Tibial artery (tissue), 4 donors: ENCODE results near the gene MYBBP1A.

Source experiments
- DNase-seq, 2 donors: peaks; one replicate each; pipeline ENCODE4 v3.0.0-alpha.2; 2019
- H3K27ac ChIP-seq, 2 donors: fragments of 200-600 bp; sonication (generic) in 1 of 2; 1 replicate in 1 of 2; 2 replicates in 1 of 2; pipeline ENCODE4 v1.5.1; 2018 to 2019; ENCODE audit warnings: mild to moderate bottlenecking in 1 of 2
- H3K27me3 ChIP-seq, 2 donors: fragments of 200-600 bp; sonication (generic) in 1 of 2; one replicate each; pipeline versions ENCODE4 v1.5.1 to v1.6.0; 2016 to 2019
- H3K36me3 ChIP-seq, 3 donors: fragments of 200-600 bp; sonication (generic) in 2 of 3; one replicate each; pipeline ENCODE4 v1.5.1; 2016 to 2019; ENCODE audit warnings: mild to moderate bottlenecking in 2 of 3
- H3K4me1 ChIP-seq, 4 donors: fragments of 200-600 bp; sonication (generic) in 2 of 4; 1 replicate in 3 of 4; 2 replicates in 1 of 4; pipeline ENCODE4 v1.5.1; 2016 to 2019
- H3K4me3 ChIP-seq, 2 donors: fragments of 200-600 bp; sonication (generic) in 1 of 2; 1 replicate in 1 of 2; 2 replicates in 1 of 2; pipeline ENCODE4 v1.5.1; 2018 to 2019; ENCODE audit warnings: mild to moderate bottlenecking in 2 of 2
- H3K9me3 ChIP-seq, 3 donors: fragments of 200-600 bp; sonication (generic) in 1 of 3; one replicate each; pipeline ENCODE4 v1.5.1; 2016 to 2019
- CTCF ChIP-seq, 2 experiments: fragments of 200-600 bp in 1 of 2; fragments of 450-650 bp in 1 of 2; IDR thresholded peaks; one replicate each; pipeline ENCODE4 v1.5.1; 2017 to 2019; ENCODE audit warnings: antibody characterized with exemption in 2 of 2, mild to moderate bottlenecking in 1 of 2, moderate library complexity in 1 of 2
- intact Hi-C: fragments of 100-400 bp; cut with DNase I; formaldehyde crosslinking; loops from one replicate; pipeline ENCODE4 v1.15.0; 2023; ENCODE audit warnings: low total_unique reads

The MYBBP1A gene

GRCh38 chr17:4544135-4544950 lies 10.8 kb downstream of the MYBBP1A start:
- Histone ChIP-seq H3K27me3 (no peaks in the 10 kb centered on the region), H3K4me3 (no peak overlapping the region), H3K36me3 (peaks cover 63 to 100% (median 85%) of the 10 kb centered on the region in 3 donors), H3K27ac (no peak overlapping the region), H3K9me3 (no peaks in the 10 kb centered on the region), H3K4me1 (peaks cover 0 to 17% (median 0%) of the 10 kb centered on the region in 4 donors)
- no peak for TF ChIP-seq CTCF (IDR thresholded peaks at IDR 0.05)
- intact Hi-C loops: loop anchor here (10.0 kb wide), 1 partner anchor 120 kb away; no protein-coding TSS in a partner anchor
- DNase-seq: no peak

- intact Hi-C loops: loop anchor here (10.0 kb wide), 1 partner anchor 119 kb away; no protein-coding TSS in a partner anchor
- no peak for TF ChIP-seq CTCF (IDR thresholded peaks at IDR 0.05)
- no peak for DNase-seq
- Histone ChIP-seq H3K9me3 (no peaks in the 10 kb centered on the region), H3K27me3 (no peaks in the 10 kb centered on the region), H3K4me3 (no peak overlapping the region), H3K4me1 (peaks cover 0 to 20% (median 2%) of the 10 kb centered on the region in 4 donors), H3K27ac (no peak overlapping the region), H3K36me3 (peaks cover 56 to 100% (median 85%) of the 10 kb centered on the region in 3 donors)
Measured at GRCh38 chr17:4543557-4544026, 11.6 kb downstream of the MYBBP1A start.

GRCh38 chr17:4542726-4543191 lies 12.4 kb downstream of the MYBBP1A start:
- Histone ChIP-seq H3K9me3 (no peaks in the 10 kb centered on the region), H3K27me3 (no peaks in the 10 kb centered on the region), H3K36me3 (peaks cover 48 to 100% (median 79%) of the 10 kb centered on the region in 3 donors), H3K4me1 (peaks cover 0 to 28% (median 11%) of the 10 kb centered on the region in 4 donors), H3K4me3 (no peak overlapping the region), H3K27ac (no peak overlapping the region)
- intact Hi-C loops: loop anchor here (10.0 kb wide), 1 partner anchor 118 kb away; no protein-coding TSS in a partner anchor
- no peak for TF ChIP-seq CTCF (IDR thresholded peaks at IDR 0.05)
- DNase-seq: no peak

GRCh38 chr17:4542003-4542725 lies 13.0 kb downstream of the MYBBP1A start:
- Histone ChIP-seq H3K4me1 (peaks cover 3 to 34% (median 17%) of the 10 kb centered on the region in 4 donors), H3K27me3 (no peaks in the 10 kb centered on the region), H3K36me3 (peaks cover 42 to 96% (median 76%) of the 10 kb centered on the region in 3 donors), H3K4me3 (no peak overlapping the region), H3K27ac (no peak overlapping the region), H3K9me3 (no peaks in the 10 kb centered on the region)
- no peak for DNase-seq
- intact Hi-C loops: loop anchor here (10.0 kb wide), 1 partner anchor 117 kb away; no protein-coding TSS in a partner anchor
- TF ChIP-seq CTCF (IDR thresholded peaks at IDR 0.05): no peak

- Histone ChIP-seq H3K4me1 (peaks cover 10 to 41% (median 24%) of the 10 kb centered on the region in 4 donors), H3K27me3 (no peaks in the 10 kb centered on the region), H3K4me3 (no peak overlapping the region), H3K27ac (no peak overlapping the region), H3K9me3 (no peaks in the 10 kb centered on the region), H3K36me3 (peaks cover 35 to 89% (median 76%) of the 10 kb centered on the region in 3 donors)
- intact Hi-C loops: loop anchor here (10.0 kb wide), 1 partner anchor 117 kb away; no protein-coding TSS in a partner anchor
- TF ChIP-seq CTCF (IDR thresholded peaks at IDR 0.05): no peak
- DNase-seq: no peak
Measured at GRCh38 chr17:4541328-4542002, 13.7 kb downstream of the MYBBP1A start.
